ENCODE measurements around the gene KLHDC3. TPM values are rescaled to one million over a fixed set of nuclear protein-coding genes. Genes with fewer than 3 reads are reported as not detected.
A peak's percentile ranks its signal among the peaks of the same experiment; 100 is the strongest.

The KLHDC3 gene
- total and polyA plus RNA-seq, 2 donors (not counting 1 experiment from before 2014, with no cell fraction given): 54.0 to 54.5 TPM

- Histone ChIP-seq H2AFZ (ENCODE audit: low read length) (no peak overlapping the region), H3K9me3 (ENCODE audit: control insufficient read depth, insufficient read depth, low read depth, low read length) (no peaks in the 10 kb centered on the region), H3K4me3 (replicated peaks in 1 of 4; ENCODE audit: control extremely low read depth in 1 of 4, insufficient read depth in 1 of 4, low read depth in 3 of 4, low read length in 4 of 4) (no peak overlapping the region), H3K36me3 (ENCODE audit: control insufficient read depth, insufficient read depth, low read length) (peaks cover 2% of the 10 kb centered on the region), H3K4me2 (ENCODE audit: extremely low read depth, insufficient read depth, low read length) (no peak overlapping the region), H3K4me1 (ENCODE audit: control insufficient read depth, extremely low read depth, insufficient read depth, low read length) (peaks cover 4% of the 10 kb centered on the region), H3K27ac (ENCODE audit: insufficient read depth, low read length) (no peak overlapping the region), H4K20me1 (ENCODE audit: control insufficient read depth, extremely low read depth, insufficient read depth, low read length) (no peaks in the 10 kb centered on the region), H3K79me2 (ENCODE audit: control insufficient read depth, insufficient read depth, low read length) (no peaks in the 10 kb centered on the region), H3K9ac (ENCODE audit: insufficient read depth, low read length) (no peak overlapping the region), H3K27me3 (ENCODE audit: control insufficient read depth, insufficient read depth, low read length) (no peaks in the 10 kb centered on the region)
- TF ChIP-seq, protein P1, sequence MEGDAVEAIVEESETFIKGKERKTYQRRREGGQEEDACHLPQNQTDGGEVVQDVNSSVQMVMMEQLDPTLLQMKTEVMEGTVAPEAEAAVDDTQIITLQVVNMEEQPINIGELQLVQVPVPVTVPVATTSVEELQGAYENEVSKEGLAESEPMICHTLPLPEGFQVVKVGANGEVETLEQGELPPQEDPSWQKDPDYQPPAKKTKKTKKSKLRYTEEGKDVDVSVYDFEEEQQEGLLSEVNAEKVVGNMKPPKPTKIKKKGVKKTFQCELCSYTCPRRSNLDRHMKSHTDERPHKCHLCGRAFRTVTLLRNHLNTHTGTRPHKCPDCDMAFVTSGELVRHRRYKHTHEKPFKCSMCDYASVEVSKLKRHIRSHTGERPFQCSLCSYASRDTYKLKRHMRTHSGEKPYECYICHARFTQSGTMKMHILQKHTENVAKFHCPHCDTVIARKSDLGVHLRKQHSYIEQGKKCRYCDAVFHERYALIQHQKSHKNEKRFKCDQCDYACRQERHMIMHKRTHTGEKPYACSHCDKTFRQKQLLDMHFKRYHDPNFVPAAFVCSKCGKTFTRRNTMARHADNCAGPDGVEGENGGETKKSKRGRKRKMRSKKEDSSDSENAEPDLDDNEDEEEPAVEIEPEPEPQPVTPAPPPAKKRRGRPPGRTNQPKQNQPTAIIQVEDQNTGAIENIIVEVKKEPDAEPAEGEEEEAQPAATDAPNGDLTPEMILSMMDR (conservative IDR thresholded peaks at IDR 0.05 in 1 of 2, IDR thresholded peaks at IDR 0.05 in 1 of 2; ENCODE audit: low read depth in 1 of 2, low read length in 2 of 2): peak; percentile 60 to 64
- no peak for TF ChIP-seq EZH2 (IDR thresholded peaks at IDR 0.05; ENCODE audit: low read length, missing control alignments)
- peak; percentile 59 to 87 for DNase-seq (ENCODE audit: low read depth in 2 of 2)
Observed at GRCh38 chr6:43070028-43070632, 56.1 kb downstream of the KLHDC3 start.

Other genes with a start within 250 kb of the KLHDC3 start
- 4.9 and 6.9 TPM in 2 replicates for gene BICRAL, start 232.2 kb upstream of the KLHDC3 start, total RNA-seq
- 10.2 and 11.5 TPM in 2 replicates for gene BICRAL, start 232.2 kb upstream of the KLHDC3 start, polyA plus RNA-seq
- gene RPL7L1, start 134.6 kb upstream of the KLHDC3 start, total RNA-seq: 108 and 127 TPM in 2 replicates
- 80.0 and 81.0 TPM in 2 replicates for gene RPL7L1, start 134.6 kb upstream of the KLHDC3 start, polyA plus RNA-seq
- gene PTCRA, start 98.2 kb upstream of the KLHDC3 start, total RNA-seq: not detected in 2 replicates
- not detected in 2 replicates for gene PTCRA, start 98.2 kb upstream of the KLHDC3 start, polyA plus RNA-seq
- 23.9 and 30.4 TPM in 2 replicates for gene CNPY3, start 84.8 kb upstream of the KLHDC3 start, total RNA-seq
- 30.3 and 38.8 TPM in 2 replicates for gene CNPY3, start 84.8 kb upstream of the KLHDC3 start, polyA plus RNA-seq
- not detected in 2 replicates for gene GNMT, start 53.5 kb upstream of the KLHDC3 start, total RNA-seq
- gene GNMT, start 53.5 kb upstream of the KLHDC3 start, polyA plus RNA-seq: 0.06 and 0.12 TPM in 2 replicates
- 49.2 and 61.4 TPM in 2 replicates for gene PEX6, start 35.1 kb upstream of the KLHDC3 start, total RNA-seq
- gene PEX6, start 35.1 kb upstream of the KLHDC3 start, polyA plus RNA-seq: 4.0 and 5.3 TPM in 2 replicates
- 20.0 and 27.1 TPM in 2 replicates for gene PPP2R5D, start 29.7 kb upstream of the KLHDC3 start, total RNA-seq
- gene PPP2R5D, start 29.7 kb upstream of the KLHDC3 start, polyA plus RNA-seq: 39.3 and 59.9 TPM in 2 replicates
- gene MEA1, start 303 bp upstream of the KLHDC3 start, total RNA-seq: 52.1 and 60.9 TPM in 2 replicates
- 81.0 and 111 TPM in 2 replicates for gene MEA1, start 303 bp upstream of the KLHDC3 start, polyA plus RNA-seq
- gene RRP36, start 7.4 kb downstream of the KLHDC3 start, total RNA-seq: 72.4 and 73.0 TPM in 2 replicates
- gene RRP36, start 7.4 kb downstream of the KLHDC3 start, polyA plus RNA-seq: 88.0 and 110 TPM in 2 replicates
- gene CUL7, start 39.6 kb downstream of the KLHDC3 start, total RNA-seq: 30.3 and 60.3 TPM in 2 replicates
- 19.7 and 21.4 TPM in 2 replicates for gene CUL7, start 39.6 kb downstream of the KLHDC3 start, polyA plus RNA-seq
- gene MRPL2, start 45.2 kb downstream of the KLHDC3 start, total RNA-seq: 13.9 and 18.2 TPM in 2 replicates
- gene MRPL2, start 45.2 kb downstream of the KLHDC3 start, polyA plus RNA-seq: 20.3 and 23.1 TPM in 2 replicates
- gene KLC4, start 45.4 kb downstream of the KLHDC3 start, total RNA-seq: 19.0 and 22.5 TPM in 2 replicates
- 5.7 and 7.2 TPM in 2 replicates for gene KLC4, start 45.4 kb downstream of the KLHDC3 start, polyA plus RNA-seq
- 145 and 159 TPM in 2 replicates for gene PTK7, start 62.1 kb downstream of the KLHDC3 start, total RNA-seq
- 51.9 and 149 TPM in 2 replicates for gene PTK7, start 62.1 kb downstream of the KLHDC3 start, polyA plus RNA-seq
- 16.0 and 16.9 TPM in 2 replicates for gene SRF, start 157.0 kb downstream of the KLHDC3 start, total RNA-seq
- 29.5 and 32.3 TPM in 2 replicates for gene SRF, start 157.0 kb downstream of the KLHDC3 start, polyA plus RNA-seq
- 27.0 and 32.2 TPM in 2 replicates for gene CUL9, start 167.9 kb downstream of the KLHDC3 start, total RNA-seq
- 6.7 and 11.9 TPM in 2 replicates for gene CUL9, start 167.9 kb downstream of the KLHDC3 start, polyA plus RNA-seq
- gene DNPH1, start 215.2 kb downstream of the KLHDC3 start, total RNA-seq: 39.5 and 52.5 TPM in 2 replicates
- gene DNPH1, start 215.2 kb downstream of the KLHDC3 start, polyA plus RNA-seq: 31.2 and 32.0 TPM in 2 replicates
- gene TTBK1, start 229.2 kb downstream of the KLHDC3 start, total RNA-seq: under 0.01 TPM in 2 replicates
- 0.03 TPM in 1 of 2 replicates, not detected in the other for gene TTBK1, start 229.2 kb downstream of the KLHDC3 start, polyA plus RNA-seq